GM21825 (cell line): ENCODE results near the gene GABRD.

ENCODE experiments used
- ATAC-seq: cut with Tn5 transposase; IDR thresholded peaks from one replicate; pipeline ENCODE4 v1.9.1; 2021; ENCODE audit warnings: mild to moderate bottlenecking, moderate library complexity; ENCODE audit not compliant: unreplicated experiment

GABRD gene

GRCh38 chr1:2014741-2015735, 4.1 kb upstream of the GABRD start:
- ATAC-seq = no peak

GRCh38 chr1:2016123-2016522, 3.0 kb upstream of the GABRD start:
- no peak for ATAC-seq

- ATAC-seq = no peak
Observed at GRCh38 chr1:2018217-2019171, 651 bp upstream of the GABRD start.

GRCh38 chr1:2019571-2020309, 595 bp downstream of the GABRD start:
- ATAC-seq = no peak

- ATAC-seq = no peak
Observed at GRCh38 chr1:2020310-2020655, 1.1 kb downstream of the GABRD start.

GRCh38 chr1:2021550-2021949, 2.4 kb downstream of the GABRD start:
- ATAC-seq = no peak

- ATAC-seq = no peak
Observed at GRCh38 chr1:2022063-2022770, 3.1 kb downstream of the GABRD start.

GRCh38 chr1:2023187-2023586, 4.0 kb downstream of the GABRD start:
- ATAC-seq = no peak

- ATAC-seq = no peak
Observed at GRCh38 chr1:2024451-2024850, 5.3 kb downstream of the GABRD start.

GRCh38 chr1:2024887-2025286, 5.7 kb downstream of the GABRD start:
- ATAC-seq = no peak

GRCh38 chr1:2025491-2025981, 6.4 kb downstream of the GABRD start:
- no peak for ATAC-seq

GRCh38 chr1:2027961-2028583, 8.9 kb downstream of the GABRD start:
- no peak for ATAC-seq

- no peak for ATAC-seq
Observed at GRCh38 chr1:2028870-2029560, 9.9 kb downstream of the GABRD start.

GRCh38 chr1:2029561-2029960, 10.4 kb downstream of the GABRD start:
- no peak for ATAC-seq

GRCh38 chr1:2030076-2030871, 11.1 kb downstream of the GABRD start:
- ATAC-seq = no peak

- ATAC-seq = no peak
Observed at GRCh38 chr1:2031546-2032540, 12.7 kb downstream of the GABRD start.

- no peak for ATAC-seq
Observed at GRCh38 chr1:2032737-2033136, 13.6 kb downstream of the GABRD start.
